Astrocyte (in vitro differentiated cells and primary cell): ENCODE data around the gene UGGT2. TPM values are rescaled to one million over a fixed set of nuclear protein-coding genes. Genes with fewer than 3 reads are reported as not detected.

Experiments used
- DNase-seq: peaks from one replicate; pipeline ENCODE4 v3.0.0-alpha.2; 2010; ENCODE audit warnings: low read depth
- FAIRE-seq: peaks from 2 replicates; lab custom pipeline; 2011; peaks lifted over from hg19 to GRCh38; lab: Jason Lieb, UNC
- H2AFZ ChIP-seq: 2 replicates; pipeline ENCODE4 v1.6.0; 2012; ENCODE audit warnings: low read depth, low read length, inconsistent platforms
- H3K27ac ChIP-seq: 2 replicates; pipeline ENCODE4 v1.5.1; 2011; ENCODE audit warnings: low read depth, low read length, inconsistent platforms
- H3K27me3 ChIP-seq: 2 replicates; pipeline ENCODE4 v1.6.0; 2011; ENCODE audit warnings: low read length, inconsistent platforms; ENCODE audit not compliant: insufficient read depth
- H3K36me3 ChIP-seq: 2 replicates; pipeline ENCODE4 v1.5.1; 2011; ENCODE audit warnings: low read length, inconsistent platforms; ENCODE audit not compliant: insufficient read depth
- H3K4me1 ChIP-seq: 2 replicates; pipeline ENCODE4 v1.5.1; 2011; ENCODE audit warnings: low read length, inconsistent platforms; ENCODE audit not compliant: insufficient read depth
- H3K4me2 ChIP-seq: 2 replicates; pipeline ENCODE4 v1.6.0; 2012; ENCODE audit warnings: low read length, inconsistent platforms
- H3K4me3 ChIP-seq: 2 replicates; pipeline ENCODE4 v1.5.1; 2011; ENCODE audit warnings: low read depth, mild to moderate bottlenecking, low read length, inconsistent platforms; ENCODE audit not compliant: insufficient read depth
- H3K79me2 ChIP-seq: 2 replicates; pipeline ENCODE4 v1.6.0; 2012; ENCODE audit warnings: mild to moderate bottlenecking, low read length, inconsistent platforms; ENCODE audit not compliant: insufficient read depth
- H3K9ac ChIP-seq: 2 replicates; pipeline ENCODE4 v1.6.0; 2012; ENCODE audit warnings: mild to moderate bottlenecking, low read length, inconsistent platforms
- H3K9me3 ChIP-seq: 2 replicates; pipeline ENCODE4 v1.5.1; 2012; ENCODE audit warnings: low read depth, mild to moderate bottlenecking, low read length, inconsistent platforms; ENCODE audit not compliant: insufficient read depth
- H4K20me1 ChIP-seq: 2 replicates; pipeline ENCODE4 v1.6.0; 2012; ENCODE audit warnings: low read length, inconsistent platforms; ENCODE audit not compliant: insufficient read depth
- H3K27ac Mint-ChIP-seq: one replicate; pipeline ENCODE4 v1.8.0; 2021; ENCODE audit warnings: mild to moderate bottlenecking, mixed read lengths; ENCODE audit not compliant: unreplicated experiment
- H3K27me3 Mint-ChIP-seq: one replicate; pipeline ENCODE4 v1.8.0; 2021; ENCODE audit warnings: low read depth, mixed read lengths; ENCODE audit not compliant: unreplicated experiment
- H3K36me3 Mint-ChIP-seq: one replicate; pipeline ENCODE4 v1.8.0; 2021; ENCODE audit warnings: low read depth, mixed read lengths; ENCODE audit not compliant: unreplicated experiment
- H3K4me1 Mint-ChIP-seq: one replicate; pipeline ENCODE4 v1.8.0; 2021; ENCODE audit warnings: low read depth, mixed read lengths; ENCODE audit not compliant: unreplicated experiment
- H3K4me3 Mint-ChIP-seq: one replicate; pipeline ENCODE4 v1.8.0; 2021; ENCODE audit warnings: mild to moderate bottlenecking, moderate library complexity, mixed read lengths; ENCODE audit not compliant: unreplicated experiment
- H3K9me3 Mint-ChIP-seq: one replicate; pipeline ENCODE4 v1.8.0; 2021; ENCODE audit warnings: mild to moderate bottlenecking, mixed read lengths; ENCODE audit not compliant: unreplicated experiment
- EZH2 ChIP-seq: IDR thresholded peaks from 2 replicates; pipeline ENCODE4 v1.6.1; 2012; ENCODE audit warnings: mild to moderate bottlenecking, low read length, inconsistent platforms; ENCODE audit not compliant: insufficient read depth
- total RNA-seq: library from RNA; stranded (reverse); gene quantifications from 2 replicates; pipeline ENCODE4 v1.2.1, GENCODE V29; 2021
- TF ChIP-seq, protein P1 (sequence below): IDR thresholded peaks from 2 replicates; pipeline ENCODE4 v1.5.1; 2011; ENCODE audit warnings: low read depth, mild to moderate bottlenecking, inconsistent platforms, low read length, moderate library complexity; ENCODE audit not compliant: insufficient read depth

The UGGT2 gene
- total RNA-seq, 1 donor from 2014 or later = 36.2 TPM

DNA sequence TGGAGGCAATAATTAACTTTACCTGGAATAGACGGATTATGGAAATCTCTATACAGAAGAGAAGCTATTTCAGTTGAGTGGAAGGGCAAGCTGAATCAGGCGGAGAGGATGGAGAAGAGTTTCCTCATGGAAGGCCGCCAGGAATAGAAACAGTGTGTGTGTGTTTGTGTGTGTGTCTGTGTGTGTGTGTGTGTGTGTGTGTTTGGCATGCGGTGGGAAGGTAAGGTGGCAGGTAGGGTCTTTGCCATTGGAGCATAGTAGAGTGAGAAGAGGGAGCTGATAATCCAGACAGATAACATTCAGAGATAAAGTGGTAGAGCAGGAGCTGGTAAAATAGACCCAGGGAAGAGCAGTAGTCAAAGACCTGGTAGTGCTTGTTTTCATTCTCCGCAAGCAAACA is 27.5 kb upstream of the UGGT2 start:
- Mint-ChIP-seq H3K27me3 (peaks cover 14% of the 10 kb centered on the region), H3K27ac (no peak overlapping the region), H3K4me3 (no peak overlapping the region), H3K36me3 (peaks cover 1% of the 10 kb centered on the region), H3K9me3 (no peaks in the 10 kb centered on the region), H3K4me1 (no peaks in the 10 kb centered on the region)
- no peaks in the 10 kb centered on the region for H3K9me3 ChIP-seq
- no peak overlapping the region for H3K9ac ChIP-seq
- H3K79me2 ChIP-seq = no peaks in the 10 kb centered on the region
- FAIRE-seq = no peak
- no peaks in the 10 kb centered on the region for H3K36me3 ChIP-seq
- no peaks in the 10 kb centered on the region for H4K20me1 ChIP-seq
- no peak for DNase-seq
- no peak overlapping the region for H3K4me3 ChIP-seq
- H3K27me3 ChIP-seq = no peaks in the 10 kb centered on the region
- H3K4me1 ChIP-seq = no peaks in the 10 kb centered on the region
- H3K27ac ChIP-seq = no peak overlapping the region
- no peak overlapping the region for H2AFZ ChIP-seq
- H3K4me2 ChIP-seq = no peak overlapping the region
- TF ChIP-seq, protein P1, sequence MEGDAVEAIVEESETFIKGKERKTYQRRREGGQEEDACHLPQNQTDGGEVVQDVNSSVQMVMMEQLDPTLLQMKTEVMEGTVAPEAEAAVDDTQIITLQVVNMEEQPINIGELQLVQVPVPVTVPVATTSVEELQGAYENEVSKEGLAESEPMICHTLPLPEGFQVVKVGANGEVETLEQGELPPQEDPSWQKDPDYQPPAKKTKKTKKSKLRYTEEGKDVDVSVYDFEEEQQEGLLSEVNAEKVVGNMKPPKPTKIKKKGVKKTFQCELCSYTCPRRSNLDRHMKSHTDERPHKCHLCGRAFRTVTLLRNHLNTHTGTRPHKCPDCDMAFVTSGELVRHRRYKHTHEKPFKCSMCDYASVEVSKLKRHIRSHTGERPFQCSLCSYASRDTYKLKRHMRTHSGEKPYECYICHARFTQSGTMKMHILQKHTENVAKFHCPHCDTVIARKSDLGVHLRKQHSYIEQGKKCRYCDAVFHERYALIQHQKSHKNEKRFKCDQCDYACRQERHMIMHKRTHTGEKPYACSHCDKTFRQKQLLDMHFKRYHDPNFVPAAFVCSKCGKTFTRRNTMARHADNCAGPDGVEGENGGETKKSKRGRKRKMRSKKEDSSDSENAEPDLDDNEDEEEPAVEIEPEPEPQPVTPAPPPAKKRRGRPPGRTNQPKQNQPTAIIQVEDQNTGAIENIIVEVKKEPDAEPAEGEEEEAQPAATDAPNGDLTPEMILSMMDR = no peak
- no peak for TF ChIP-seq EZH2

GRCh38 chr13:96075953-96076543 is 22.8 kb upstream of the UGGT2 start:
- H3K79me2 ChIP-seq = no peaks in the 10 kb centered on the region
- no peak overlapping the region for H3K27ac Mint-ChIP-seq
- H3K27me3 Mint-ChIP-seq = peaks cover 9% of the 10 kb centered on the region
- no peaks in the 10 kb centered on the region for H3K36me3 ChIP-seq
- no peaks in the 10 kb centered on the region for H3K9me3 Mint-ChIP-seq
- no peak overlapping the region for H3K4me2 ChIP-seq
- peaks cover 1% of the 10 kb centered on the region for H3K36me3 Mint-ChIP-seq
- H3K27me3 ChIP-seq = no peaks in the 10 kb centered on the region
- H3K4me1 Mint-ChIP-seq = no peaks in the 10 kb centered on the region
- no peaks in the 10 kb centered on the region for H4K20me1 ChIP-seq
- TF ChIP-seq EZH2 = no peak
- TF ChIP-seq, protein P1 = peak; percentile 62
- no peak overlapping the region for H3K9ac ChIP-seq
- no peak for DNase-seq
- FAIRE-seq = peak; percentile 26
- no peak overlapping the region for H2AFZ ChIP-seq
- no peak overlapping the region for H3K27ac ChIP-seq
- H3K9me3 ChIP-seq = no peaks in the 10 kb centered on the region
- H3K4me1 ChIP-seq = no peaks in the 10 kb centered on the region
- no peak overlapping the region for H3K4me3 ChIP-seq
- no peak overlapping the region for H3K4me3 Mint-ChIP-seq

GRCh38 chr13:96072392-96072791 is 19.2 kb upstream of the UGGT2 start:
- TF ChIP-seq EZH2 = no peak
- DNase-seq = no peak
- Mint-ChIP-seq H3K36me3 (no peaks in the 10 kb centered on the region), H3K27me3 (peaks cover 5% of the 10 kb centered on the region), H3K9me3 (no peaks in the 10 kb centered on the region), H3K27ac (peak overlapping the region; percentile 38), H3K4me1 (no peaks in the 10 kb centered on the region), H3K4me3 (no peak overlapping the region)
- no peak for FAIRE-seq
- Histone ChIP-seq H3K9me3 (no peaks in the 10 kb centered on the region), H3K4me3 (no peak overlapping the region), H3K27ac (no peak overlapping the region), H4K20me1 (no peaks in the 10 kb centered on the region), H3K36me3 (no peaks in the 10 kb centered on the region), H3K79me2 (no peaks in the 10 kb centered on the region), H3K4me2 (no peak overlapping the region), H3K27me3 (no peaks in the 10 kb centered on the region), H2AFZ (no peak overlapping the region), H3K4me1 (no peaks in the 10 kb centered on the region), H3K9ac (no peak overlapping the region)
